CD14-positive monocyte (primary cell): ENCODE results near the gene ZNF593. TPM values are rescaled to one million over a fixed set of nuclear protein-coding genes. Genes with fewer than 3 reads are reported as not detected.
A peak's percentile ranks its signal among the peaks of the same experiment; 100 is the strongest.

Experiments
- DNase-seq, 3 donors: peaks; one replicate each; pipeline ENCODE4 v3.0.0-alpha.2; 2011 to 2022
- H2AFZ ChIP-seq: 2 replicates; pipeline ENCODE4 v1.6.0; 2012; ENCODE audit warnings: mild to moderate bottlenecking, low read depth, low read length, inconsistent platforms; ENCODE audit not compliant: insufficient read depth, poor library complexity, severe bottlenecking
- H3K27ac ChIP-seq, 2 donors: 1 replicate in 1 of 2; 2 replicates in 1 of 2; pipeline ENCODE4 v1.5.1; 2012 to 2013; ENCODE audit warnings: low read length in 2 of 2, control low read depth in 1 of 2, inconsistent platforms in 1 of 2, low read depth in 1 of 2, mild to moderate bottlenecking in 1 of 2
- H3K27me3 ChIP-seq, 2 donors: one replicate each; pipeline versions ENCODE4 v1.6.0 to v1.6.1; 2011 to 2013; ENCODE audit warnings: low read length in 2 of 2; ENCODE audit not compliant: control insufficient read depth in 2 of 2, insufficient read depth in 2 of 2
- H3K36me3 ChIP-seq, 2 donors: replicated peaks in 1 of 2; 1 replicate in 1 of 2; 2 replicates in 1 of 2; pipeline versions ENCODE4 v1.5.1 to v1.6.1; 2012 to 2013; ENCODE audit warnings: low read length in 2 of 2, control low read depth in 1 of 2, inconsistent platforms in 1 of 2, mild to moderate bottlenecking in 1 of 2; ENCODE audit not compliant: insufficient read depth in 2 of 2, control insufficient read depth in 1 of 2
- H3K4me1 ChIP-seq, 2 donors: 1 replicate in 1 of 2; 2 replicates in 1 of 2; pipeline versions ENCODE4 v1.5.1 to v1.6.1; 2012 to 2013; ENCODE audit warnings: low read length in 2 of 2, control low read depth in 1 of 2, inconsistent platforms in 1 of 2, mild to moderate bottlenecking in 1 of 2, moderate library complexity in 1 of 2; ENCODE audit not compliant: insufficient read depth in 2 of 2, control insufficient read depth in 1 of 2
- H3K4me2 ChIP-seq: replicated peaks from 2 replicates; pipeline ENCODE3; 2012; ENCODE audit warnings: low read length, moderate library complexity, mild to moderate bottlenecking; ENCODE audit not compliant: poor library complexity, severe bottlenecking; ENCODE audit errors: extremely low read depth
- H3K4me3 ChIP-seq, 3 experiments: fragments of 200-600 bp in 1 of 3; sonication (generic) in 1 of 3; replicated peaks in 1 of 3; 1 replicate in 2 of 3; 2 replicates in 1 of 3; pipeline ENCODE4 v1.5.1; 2011 to 2013; ENCODE audit warnings: low read length in 3 of 3, mild to moderate bottlenecking in 3 of 3, control low read depth in 2 of 3, low read depth in 2 of 3, inconsistent platforms in 1 of 3, moderate library complexity in 1 of 3
- H3K79me2 ChIP-seq: 2 replicates; pipeline ENCODE4 v1.6.0; 2012; ENCODE audit warnings: mild to moderate bottlenecking, control low read depth, inconsistent platforms, low read length, moderate library complexity; ENCODE audit not compliant: insufficient read depth
- H3K9ac ChIP-seq: 2 replicates; pipeline ENCODE4 v1.6.0; 2017; ENCODE audit warnings: low read length, mild to moderate bottlenecking; ENCODE audit not compliant: insufficient read depth, poor library complexity, severe bottlenecking
- H3K9me3 ChIP-seq, 2 donors: replicated peaks in 1 of 2; 1 replicate in 1 of 2; 2 replicates in 1 of 2; pipeline versions ENCODE4 v1.5.1 to v1.6.1; 2012 to 2013; ENCODE audit warnings: low read length in 2 of 2, control low read depth in 1 of 2; ENCODE audit not compliant: control insufficient read depth in 1 of 2, insufficient read depth in 1 of 2
- H4K20me1 ChIP-seq: 2 replicates; pipeline ENCODE4 v1.6.0; 2012; ENCODE audit warnings: mild to moderate bottlenecking, low read length, control low read depth, moderate library complexity; ENCODE audit not compliant: insufficient read depth
- H3K27ac Mint-ChIP-seq, 7 donors: one replicate each; pipeline ENCODE4 v1.8.0; 2020; ENCODE audit warnings: mild to moderate bottlenecking in 7 of 7, mixed read lengths in 7 of 7, moderate library complexity in 6 of 7, inconsistent platforms in 2 of 7
- H3K27me3 Mint-ChIP-seq, 3 donors: one replicate each; pipeline ENCODE4 v1.8.0; 2021 to 2022; ENCODE audit warnings: low read depth in 3 of 3, mild to moderate bottlenecking in 3 of 3, mixed read lengths in 3 of 3, moderate library complexity in 3 of 3, inconsistent platforms in 1 of 3
- H3K36me3 Mint-ChIP-seq, 2 donors: one replicate each; pipeline ENCODE4 v1.8.0; 2020; ENCODE audit warnings: mixed read lengths in 2 of 2, inconsistent platforms in 1 of 2, mild to moderate bottlenecking in 1 of 2
- H3K4me1 Mint-ChIP-seq: one replicate; pipeline ENCODE4 v1.8.0; 2020; ENCODE audit warnings: mild to moderate bottlenecking, mixed read lengths
- H3K4me3 Mint-ChIP-seq, 2 donors: one replicate each; pipeline ENCODE4 v1.8.0; 2020; ENCODE audit warnings: mild to moderate bottlenecking in 2 of 2, mixed read lengths in 2 of 2, moderate library complexity in 1 of 2
- H3K9me3 Mint-ChIP-seq, 7 donors: one replicate each; pipeline ENCODE4 v1.8.0; 2020 to 2022; ENCODE audit warnings: mixed read lengths in 7 of 7, mild to moderate bottlenecking in 6 of 7, moderate library complexity in 6 of 7, inconsistent platforms in 2 of 7
- CTCF ChIP-seq: fragments of 200-600 bp; IDR thresholded peaks from one replicate; pipeline ENCODE4 v1.8.0; 2022; ENCODE audit warnings: antibody characterized with exemption, mild to moderate bottlenecking
- WGBS: methylation state at CpG from one replicate; pipeline ENCODE4 v1.1.5; 2013; ENCODE audit warnings: missing lambda C conversion rate; ENCODE audit not compliant: insufficient coverage; 5-methylcytosine and 5-hydroxymethylcytosine counted together
- intact Hi-C, 2 donors: fragments of 100-400 bp; cut with micrococcal nuclease; formaldehyde crosslinking; loops; one replicate each; pipeline versions ENCODE4 v1.15.0 to v1.15.1; 2023
- polyA plus RNA-seq, 3 donors: library from polyadenylated mRNA; depleted of rRNA in 1 of 3; unstranded in 2 of 3; stranded (reverse) in 1 of 3; fragments of 300-500 nt in 2 of 3; fragments of >200 nt in 1 of 3; fragmentation: Illumina TruSeq in 2 of 3; gene quantifications; 1 replicate in 2 of 3; 2 replicates in 1 of 3; pipeline ENCODE4 v1.2.3, GENCODE V29; 2012 to 2021

The ZNF593 gene
- polyA plus RNA-seq, 3 donors = 23.6 to 36.5 (median 27.8) TPM

GRCh38 chr1:26168410-26169197 is 1.1 kb upstream of the ZNF593 start, which contains the start of gene C1orf232:
C1orf232 (minus strand) TSS chr1:26168963; CDS start chr1:26168499, 464 bp downstream.
- Mint-ChIP-seq H3K27ac (peak within 1 kb of the TSS; percentile 59 to 94 (median 88)), H3K36me3 (peaks cover 0 to 3% of the 10 kb centered on the region in 2 donors), H3K4me1 (peaks cover 22% of the 10 kb centered on the region), H3K9me3 (peaks cover 0 to 3% (median 0%) of the 10 kb centered on the region in 7 donors), H3K27me3 (peaks cover 13 to 23% (median 21%) of the 10 kb centered on the region in 3 donors), H3K4me3 (peak within 1 kb of the TSS; percentile 89 to 90)
- WGBS = 94% methylated on average over 4 of the region's 5 CpGs
- TF ChIP-seq CTCF = no peak
- Histone ChIP-seq H3K79me2 (peaks cover 12% of the 10 kb centered on the region), H2AFZ (peak within 1 kb of the TSS; percentile 99), H3K27ac (peak within 1 kb of the TSS in 1 of 2 donors; percentile 81), H3K27me3 (peaks cover 2 to 17% of the 10 kb centered on the region in 2 donors), H3K9ac (peak within 1 kb of the TSS; percentile 81), H3K4me2 (peak within 1 kb of the TSS; percentile 95), H3K36me3 (no peaks in the 10 kb centered on the region), H4K20me1 (no peaks in the 10 kb centered on the region), H3K4me3 (peak within 1 kb of the TSS; percentile 59 to 93 (median 68)), H3K4me1 (peaks cover 23 to 31% of the 10 kb centered on the region in 2 donors), H3K9me3 (no peaks in the 10 kb centered on the region)
- intact Hi-C loops = loop anchor here (2.0 to 5.0 kb wide), 3 partner anchors 64 to 154 kb away; partner anchors contain the start of gene CEP85 (in 1 of the 2)
- no peak for DNase-seq

GRCh38 chr1:26169198-26169554 is 532 bp upstream of the ZNF593 start:
- Mint-ChIP-seq H3K27me3 (peaks cover 10 to 19% (median 17%) of the 10 kb centered on the region in 3 donors), H3K4me3 (peak overlapping the region; percentile 4 to 89), H3K36me3 (peaks cover 0 to 3% of the 10 kb centered on the region in 2 donors), H3K27ac (peak overlapping the region in 1 of 7 donors; percentile 41), H3K4me1 (peaks cover 18% of the 10 kb centered on the region), H3K9me3 (peaks cover 0 to 2% (median 0%) of the 10 kb centered on the region in 7 donors)
- WGBS = 100% methylated on average over 3 of the region's 4 CpGs
- DNase-seq = no peak
- TF ChIP-seq CTCF = no peak
- Histone ChIP-seq H3K27ac (no peak overlapping the region), H3K4me3 (peak overlapping the region in 1 of 3 experiments; percentile 93), H2AFZ (peak overlapping the region; percentile 99), H4K20me1 (no peaks in the 10 kb centered on the region), H3K79me2 (peaks cover 12% of the 10 kb centered on the region), H3K27me3 (peaks cover 0 to 12% of the 10 kb centered on the region in 2 donors), H3K9ac (peak overlapping the region; percentile 81), H3K9me3 (no peaks in the 10 kb centered on the region), H3K36me3 (no peaks in the 10 kb centered on the region), H3K4me1 (peaks cover 19 to 26% of the 10 kb centered on the region in 2 donors), H3K4me2 (peak overlapping the region; percentile 95)
- intact Hi-C loops = loop anchor here (2.0 to 5.0 kb wide), 3 partner anchors 63 to 153 kb away; partner anchors contain the start of gene CEP85 (in 1 of the 2)
